ENCODE results near the gene MYL11. TPM values are rescaled to one million over a fixed set of nuclear protein-coding genes. Genes with fewer than 3 reads are reported as not detected.

MYL11 gene
- total and polyA plus RNA-seq, 4 donors: 0.70 TPM; not detected in 3

DNA sequence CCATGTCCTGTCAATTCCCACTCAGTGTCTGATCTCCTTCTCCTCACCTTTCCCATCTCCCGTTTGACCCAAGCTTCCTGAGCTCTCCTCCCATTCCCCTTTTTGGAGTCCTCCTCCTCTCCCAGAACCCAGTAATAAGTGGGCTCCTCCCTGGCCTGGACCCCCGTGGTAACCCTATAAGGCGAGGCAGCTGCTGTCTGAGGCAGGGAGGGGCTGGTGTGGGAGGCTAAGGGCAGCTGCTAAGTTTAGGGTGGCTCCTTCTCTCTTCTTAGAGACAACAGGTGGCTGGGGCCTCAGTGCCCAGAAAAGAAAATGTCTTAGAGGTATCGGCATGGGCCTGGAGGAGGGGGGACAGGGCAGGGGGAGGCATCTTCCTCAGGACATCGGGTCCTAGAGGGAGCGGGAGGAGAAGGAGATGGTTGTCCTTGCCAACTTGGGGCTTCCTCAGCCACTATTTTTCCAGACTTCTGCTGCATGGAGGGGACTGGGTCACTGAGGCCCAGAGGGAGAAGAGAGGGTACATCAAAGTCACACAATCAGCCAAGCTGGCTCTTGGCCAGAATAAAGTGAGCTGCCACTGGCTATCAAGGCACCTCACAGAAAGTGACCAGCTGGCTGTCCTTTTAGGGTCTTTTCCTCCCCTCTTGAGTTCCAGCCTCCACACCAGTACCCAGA is 2.4 kb upstream of the MYL11 start:
- Histone ChIP-seq H3K4me3 (ENCODE audit: low read depth in 1 of 3, low read length in 3 of 3) (no peak overlapping the region), H3K9me3 (ENCODE audit: control insufficient read depth in 4 of 4, low read length in 3 of 4) (no peaks in the 10 kb centered on the region), H3K4me1 (ENCODE audit: control insufficient read depth in 4 of 4, insufficient read depth in 4 of 4, low read length in 3 of 4) (peaks cover 0 to 30% (median 25%) of the 10 kb centered on the region in 4 donors), H3K9ac (ENCODE audit: low read depth in 1 of 2, low read length in 2 of 2) (no peak overlapping the region), H3K27ac (ENCODE audit: low read depth in 1 of 2, low read length in 2 of 2) (no peak overlapping the region), H3K27me3 (ENCODE audit: control insufficient read depth in 4 of 4, insufficient read depth in 4 of 4, low read length in 3 of 4) (no peaks in the 10 kb centered on the region), H3K36me3 (ENCODE audit: control insufficient read depth in 4 of 4, insufficient read depth in 3 of 4, low read depth in 1 of 4, low read length in 3 of 4) (no peaks in the 10 kb centered on the region)
- DNase-seq (ENCODE audit: low spot score): no peak
- WGBS: 91% methylated on average over 6 of the region's 6 CpGs
- TF ChIP-seq TAF1 (conservative IDR thresholded peaks at IDR 0.05): no peak
- TF ChIP-seq CTCF (IDR thresholded peaks at IDR 0.05; ENCODE audit: low read depth, low read length, missing input control): no peak
- no peak for TF ChIP-seq JUND (IDR thresholded peaks at IDR 0.05)
- TF ChIP-seq FOXA1 (IDR thresholded peaks at IDR 0.05): no peak
- no peak for TF ChIP-seq RXRA (IDR thresholded peaks at IDR 0.05)
- no peak for TF ChIP-seq ATF3 (IDR thresholded peaks at IDR 0.05)
- TF ChIP-seq REST (IDR thresholded peaks at IDR 0.05): no peak
- no peak for TF ChIP-seq NR2F2 (IDR thresholded peaks at IDR 0.05)
- TF ChIP-seq HNF4A (conservative IDR thresholded peaks at IDR 0.05): no peak
- TF ChIP-seq RAD21 (IDR thresholded peaks at IDR 0.05): no peak
- no peak for TF ChIP-seq EGR1 (IDR thresholded peaks at IDR 0.05; ENCODE audit: low read depth in 2 of 2)
- no peak for TF ChIP-seq HNF4G (IDR thresholded peaks at IDR 0.05)
- no peak for TF ChIP-seq GABPA (IDR thresholded peaks at IDR 0.05 in 1 of 2, conservative IDR thresholded peaks at IDR 0.05 in 1 of 2)
- TF ChIP-seq, protein P1, sequence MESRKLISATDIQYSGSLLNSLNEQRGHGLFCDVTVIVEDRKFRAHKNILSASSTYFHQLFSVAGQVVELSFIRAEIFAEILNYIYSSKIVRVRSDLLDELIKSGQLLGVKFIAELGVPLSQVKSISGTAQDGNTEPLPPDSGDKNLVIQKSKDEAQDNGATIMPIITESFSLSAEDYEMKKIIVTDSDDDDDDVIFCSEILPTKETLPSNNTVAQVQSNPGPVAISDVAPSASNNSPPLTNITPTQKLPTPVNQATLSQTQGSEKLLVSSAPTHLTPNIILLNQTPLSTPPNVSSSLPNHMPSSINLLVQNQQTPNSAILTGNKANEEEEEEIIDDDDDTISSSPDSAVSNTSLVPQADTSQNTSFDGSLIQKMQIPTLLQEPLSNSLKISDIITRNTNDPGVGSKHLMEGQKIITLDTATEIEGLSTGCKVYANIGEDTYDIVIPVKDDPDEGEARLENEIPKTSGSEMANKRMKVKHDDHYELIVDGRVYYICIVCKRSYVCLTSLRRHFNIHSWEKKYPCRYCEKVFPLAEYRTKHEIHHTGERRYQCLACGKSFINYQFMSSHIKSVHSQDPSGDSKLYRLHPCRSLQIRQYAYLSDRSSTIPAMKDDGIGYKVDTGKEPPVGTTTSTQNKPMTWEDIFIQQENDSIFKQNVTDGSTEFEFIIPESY (IDR thresholded peaks at IDR 0.05): no peak
- TF ChIP-seq FOXA2 (IDR thresholded peaks at IDR 0.05): no peak
- TF ChIP-seq, protein P2, sequence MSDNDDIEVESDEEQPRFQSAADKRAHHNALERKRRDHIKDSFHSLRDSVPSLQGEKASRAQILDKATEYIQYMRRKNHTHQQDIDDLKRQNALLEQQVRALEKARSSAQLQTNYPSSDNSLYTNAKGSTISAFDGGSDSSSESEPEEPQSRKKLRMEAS (IDR thresholded peaks at IDR 0.05): no peak
- TF ChIP-seq SP1 (IDR thresholded peaks at IDR 0.05): no peak
- TF ChIP-seq YY1 (IDR thresholded peaks at IDR 0.05): no peak

All from liver (tissue), 9 donors.